ENCODE data around the gene ADAMTS3.

Gene ADAMTS3

DNA sequence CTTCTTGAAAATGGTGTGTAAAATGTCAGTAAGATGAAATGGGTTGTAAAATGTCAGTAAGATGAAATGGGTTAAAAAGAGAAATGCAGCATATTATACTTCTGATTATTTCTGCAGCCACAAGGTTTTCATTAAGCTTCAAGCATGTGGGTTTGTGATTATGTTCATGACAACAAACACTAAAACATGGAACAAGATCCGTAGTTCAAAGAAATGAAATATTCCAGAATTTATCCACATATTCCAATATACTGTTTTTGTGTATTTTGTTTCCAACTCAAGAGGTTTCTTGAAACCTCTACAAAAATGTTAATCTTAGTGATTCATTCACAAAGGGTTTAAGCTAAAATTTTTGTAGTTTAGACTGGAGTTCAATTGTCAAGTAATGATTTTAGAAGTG, 84.0 kb downstream of the ADAMTS3 start:
- TF ChIP-seq, protein P1, sequence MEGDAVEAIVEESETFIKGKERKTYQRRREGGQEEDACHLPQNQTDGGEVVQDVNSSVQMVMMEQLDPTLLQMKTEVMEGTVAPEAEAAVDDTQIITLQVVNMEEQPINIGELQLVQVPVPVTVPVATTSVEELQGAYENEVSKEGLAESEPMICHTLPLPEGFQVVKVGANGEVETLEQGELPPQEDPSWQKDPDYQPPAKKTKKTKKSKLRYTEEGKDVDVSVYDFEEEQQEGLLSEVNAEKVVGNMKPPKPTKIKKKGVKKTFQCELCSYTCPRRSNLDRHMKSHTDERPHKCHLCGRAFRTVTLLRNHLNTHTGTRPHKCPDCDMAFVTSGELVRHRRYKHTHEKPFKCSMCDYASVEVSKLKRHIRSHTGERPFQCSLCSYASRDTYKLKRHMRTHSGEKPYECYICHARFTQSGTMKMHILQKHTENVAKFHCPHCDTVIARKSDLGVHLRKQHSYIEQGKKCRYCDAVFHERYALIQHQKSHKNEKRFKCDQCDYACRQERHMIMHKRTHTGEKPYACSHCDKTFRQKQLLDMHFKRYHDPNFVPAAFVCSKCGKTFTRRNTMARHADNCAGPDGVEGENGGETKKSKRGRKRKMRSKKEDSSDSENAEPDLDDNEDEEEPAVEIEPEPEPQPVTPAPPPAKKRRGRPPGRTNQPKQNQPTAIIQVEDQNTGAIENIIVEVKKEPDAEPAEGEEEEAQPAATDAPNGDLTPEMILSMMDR (IDR thresholded peaks at IDR 0.05; ENCODE audit: borderline replicate concordance, insufficient read depth, low read depth, low read length): no peak
- H3K4me3 ChIP-seq (ENCODE audit: low read depth, low read length): no peak overlapping the region

DNA sequence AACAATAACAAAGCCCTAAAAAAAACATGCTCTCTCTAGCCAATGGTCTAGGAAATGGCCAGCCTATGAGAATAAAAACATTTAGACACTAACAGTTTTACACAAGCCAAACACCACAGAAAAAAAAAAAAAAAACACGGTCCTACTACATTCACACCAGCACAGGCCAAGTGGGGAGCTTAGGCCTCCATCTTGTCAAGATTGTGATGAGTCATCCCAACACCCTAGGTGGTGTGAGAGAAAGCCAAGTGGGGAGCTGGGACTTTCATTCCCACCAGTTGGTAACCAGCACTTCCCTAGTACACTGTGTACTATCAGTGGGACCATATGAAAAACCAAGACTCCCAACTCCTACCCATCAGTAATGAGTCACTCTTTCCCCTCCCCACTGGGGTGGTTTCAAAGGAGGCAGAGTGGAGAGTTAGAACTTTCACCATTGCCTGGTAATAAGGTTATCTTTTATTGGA, 95.6 kb downstream of the ADAMTS3 start:
- no peak overlapping the region for H3K4me3 ChIP-seq (ENCODE audit: low read depth, low read length)
- TF ChIP-seq, protein P1 (IDR thresholded peaks at IDR 0.05; ENCODE audit: borderline replicate concordance, insufficient read depth, low read depth, low read length): no peak

DNA sequence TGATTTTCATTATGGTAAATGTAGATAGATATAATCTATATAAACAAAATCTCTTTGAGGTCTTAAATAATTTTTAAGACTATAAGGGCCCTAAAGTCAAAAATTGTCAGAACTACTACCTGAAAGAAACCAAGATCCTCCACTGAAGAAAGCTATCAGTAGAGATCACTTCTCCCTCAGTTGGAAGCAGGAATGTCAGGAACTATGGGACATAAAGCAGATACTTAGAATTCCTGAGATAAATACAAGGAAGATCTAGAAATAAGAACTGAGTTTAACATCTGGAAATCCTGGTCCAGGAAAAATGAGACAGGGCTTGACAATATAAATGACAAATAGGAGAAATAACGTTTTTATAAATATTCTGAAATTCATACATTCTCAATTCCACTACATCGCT, 97.2 kb downstream of the ADAMTS3 start:
- TF ChIP-seq, protein P1 (IDR thresholded peaks at IDR 0.05; ENCODE audit: borderline replicate concordance, insufficient read depth, low read depth, low read length): no peak

DNA sequence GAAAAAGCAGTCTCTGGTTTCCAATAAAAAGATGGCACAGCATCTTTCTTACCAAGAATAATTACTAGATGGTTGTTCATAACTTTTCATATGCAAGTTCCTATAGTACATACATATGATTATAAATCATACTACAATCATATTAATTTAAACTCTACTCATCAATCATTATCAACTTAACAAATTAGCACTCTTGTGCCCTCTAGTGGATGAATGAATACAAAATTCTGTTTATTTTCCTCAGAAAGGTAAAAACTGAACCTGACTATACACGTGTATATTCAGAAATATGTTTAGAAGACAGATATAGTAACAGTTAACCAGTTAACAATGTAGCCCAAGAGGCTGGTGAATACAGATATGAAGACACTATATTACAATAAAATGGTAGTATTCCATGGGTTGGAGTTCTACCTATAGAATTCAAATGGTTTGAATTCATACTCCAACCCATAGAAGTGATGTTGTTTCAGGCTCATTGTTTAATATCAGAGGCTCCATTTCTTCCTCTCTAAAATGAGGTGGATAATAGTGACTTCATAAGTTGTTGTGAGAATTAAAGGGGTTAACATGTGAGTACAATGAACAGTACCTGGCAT, 100.0 kb downstream of the ADAMTS3 start:
- no peak overlapping the region for H3K4me3 ChIP-seq (ENCODE audit: low read depth, low read length)
- TF ChIP-seq, protein P1 (IDR thresholded peaks at IDR 0.05; ENCODE audit: borderline replicate concordance, insufficient read depth, low read depth, low read length): peak; percentile 9; the same call in 1 of the 2 replicates

More for the DNA sequence above, 97.2 kb downstream of the ADAMTS3 start:
- H3K4me3 ChIP-seq (ENCODE audit: low read depth, low read length): no peak overlapping the region

DNA sequence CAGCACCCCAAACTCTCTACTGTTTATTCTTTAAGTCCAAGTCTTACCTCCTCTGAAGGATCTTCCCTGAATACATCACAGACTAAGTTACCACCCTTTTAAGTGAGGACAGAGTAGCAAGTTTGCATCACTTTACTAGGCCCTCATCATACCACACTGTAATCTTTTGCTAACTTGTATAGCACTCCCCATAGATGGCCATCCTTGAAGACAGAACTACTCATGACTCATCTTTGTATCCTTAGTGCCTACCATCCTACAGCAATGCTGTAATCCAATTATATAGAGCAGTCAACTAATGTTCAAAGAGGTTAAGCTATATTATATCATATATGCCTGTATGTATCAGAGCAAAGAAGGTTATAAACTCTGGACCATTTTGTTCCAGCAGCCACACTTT, 101.4 kb downstream of the ADAMTS3 start:
- TF ChIP-seq, protein P1 (IDR thresholded peaks at IDR 0.05; ENCODE audit: borderline replicate concordance, insufficient read depth, low read depth, low read length): no peak
- H3K4me3 ChIP-seq (ENCODE audit: low read depth, low read length): no peak overlapping the region

DNA sequence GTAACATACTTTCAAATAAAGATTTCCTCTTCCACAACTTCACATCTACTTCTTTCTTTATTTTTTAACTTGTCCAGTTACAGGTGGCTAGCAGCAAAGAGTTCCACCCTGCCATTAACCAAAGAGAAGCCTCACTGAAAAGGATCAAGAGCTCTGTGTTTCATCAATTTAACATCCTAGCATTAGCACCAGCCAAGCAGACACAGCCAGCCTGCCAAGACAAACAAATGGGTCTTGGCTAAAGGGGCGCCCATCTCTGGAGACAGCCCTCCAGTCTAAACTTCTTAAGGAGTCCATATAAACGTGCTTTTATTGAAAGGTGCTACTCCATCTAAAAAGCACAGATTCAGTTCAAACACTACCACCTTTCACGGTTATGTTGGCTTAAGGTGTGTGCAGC, 105.3 kb downstream of the ADAMTS3 start:
- TF ChIP-seq, protein P1 (IDR thresholded peaks at IDR 0.05; ENCODE audit: borderline replicate concordance, insufficient read depth, low read depth, low read length): no peak
- H3K4me3 ChIP-seq (ENCODE audit: low read depth, low read length): no peak overlapping the region

DNA sequence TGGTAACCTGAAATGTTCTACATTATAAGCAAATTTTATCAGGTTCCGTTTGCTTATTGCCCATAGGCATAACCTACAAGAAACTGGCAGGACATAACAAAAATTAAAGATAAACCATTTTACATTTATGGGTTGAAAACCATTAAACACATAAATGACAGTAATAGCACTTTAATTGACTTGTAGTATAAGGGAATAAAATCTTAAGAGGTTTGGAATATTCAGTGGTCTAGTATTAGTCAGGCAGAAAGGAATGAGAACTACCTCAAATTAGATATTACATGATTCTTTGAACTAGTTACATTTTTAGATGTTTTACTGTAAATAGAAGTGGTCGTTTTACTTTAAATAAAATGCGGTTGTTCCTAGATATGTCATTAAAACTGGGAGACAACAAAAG, 111.9 kb downstream of the ADAMTS3 start:
- TF ChIP-seq, protein P1 (IDR thresholded peaks at IDR 0.05; ENCODE audit: borderline replicate concordance, insufficient read depth, low read depth, low read length): no peak
- no peak overlapping the region for H3K4me3 ChIP-seq (ENCODE audit: low read depth, low read length)
